ENCODE measurements around the gene CERKL.

Gene CERKL

GRCh38 chr2:181682795-181683517 lies 26.1 kb upstream of the CERKL start:
- peak overlapping the region; percentile 25 for H3K4me3 ChIP-seq (ENCODE audit: low read depth, low read length)
- no peak for DNase-seq (ENCODE audit: low read depth)
- in situ Hi-C loops (cut with HindIII; ENCODE audit: low sequenced_read_pairs) = no loop called here
- no peak for TF ChIP-seq CTCF (IDR thresholded peaks at IDR 0.05; ENCODE audit: low read depth, low read length, missing control alignments)

GRCh38 chr2:181682026-181682789 lies 25.3 kb upstream of the CERKL start:
- DNase-seq (ENCODE audit: low read depth) = no peak
- in situ Hi-C loops (cut with HindIII; ENCODE audit: low sequenced_read_pairs) = no loop called here
- no peak for TF ChIP-seq CTCF (IDR thresholded peaks at IDR 0.05; ENCODE audit: low read depth, low read length, missing control alignments)
- no peak overlapping the region for H3K4me3 ChIP-seq (ENCODE audit: low read depth, low read length)

- no peak for DNase-seq (ENCODE audit: low read depth)
- in situ Hi-C loops (cut with HindIII; ENCODE audit: low sequenced_read_pairs) = no loop called here
- TF ChIP-seq CTCF (IDR thresholded peaks at IDR 0.05; ENCODE audit: low read depth, low read length, missing control alignments) = no peak
- peak overlapping the region; percentile 22 for H3K4me3 ChIP-seq (ENCODE audit: low read depth, low read length)
Measured at GRCh38 chr2:181680937-181681811, 24.3 kb upstream of the CERKL start.

GRCh38 chr2:181680055-181680936 lies 23.4 kb upstream of the CERKL start, which contains the start of gene NEUROD1:
Gene NEUROD1 (minus strand): TSS chr2:181680517. CDS start chr2:181678860, 1,657 bp downstream.
- in situ Hi-C loops (cut with HindIII; ENCODE audit: low sequenced_read_pairs) = no loop called here
- peak within 1 kb of the TSS; percentile 22 for H3K4me3 ChIP-seq (ENCODE audit: low read depth, low read length)
- no peak for TF ChIP-seq CTCF (IDR thresholded peaks at IDR 0.05; ENCODE audit: low read depth, low read length, missing control alignments)
- no peak for DNase-seq (ENCODE audit: low read depth)

GRCh38 chr2:181679544-181679979 lies 22.7 kb upstream of the CERKL start:
- no peak overlapping the region for H3K4me3 ChIP-seq (ENCODE audit: low read depth, low read length)
- in situ Hi-C loops (cut with HindIII; ENCODE audit: low sequenced_read_pairs) = no loop called here
- DNase-seq (ENCODE audit: low read depth) = no peak
- no peak for TF ChIP-seq CTCF (IDR thresholded peaks at IDR 0.05; ENCODE audit: low read depth, low read length, missing control alignments)
